H9 (cell line): Measurements from ENCODE around the gene FAM200C. TPM values are rescaled to one million over a fixed set of nuclear protein-coding genes. Genes with fewer than 3 reads are reported as not detected.

Experiments used
- DNase-seq: peaks from one replicate; pipeline ENCODE4 v3.0.0-alpha.2; 2017
- H2AFZ ChIP-seq: one replicate; pipeline ENCODE4 v1.6.1; 2013; ENCODE audit warnings: mild to moderate bottlenecking, low read length, control low read depth, moderate library complexity
- H2AK5ac ChIP-seq: 2 replicates; pipeline ENCODE4 v1.6.1; 2013; ENCODE audit warnings: low read length, control low read depth, mixed read lengths; ENCODE audit not compliant: insufficient read length
- H2BK120ac ChIP-seq: one replicate; pipeline ENCODE4 v1.6.1; 2013; ENCODE audit warnings: low read depth, mild to moderate bottlenecking, low read length, control low read depth, inconsistent platforms; ENCODE audit not compliant: poor library complexity, severe bottlenecking
- H2BK12ac ChIP-seq: 2 replicates; pipeline ENCODE4 v1.6.1; 2013; ENCODE audit warnings: low read length, control low read depth, mixed read lengths, low read depth; ENCODE audit not compliant: insufficient read length
- H2BK15ac ChIP-seq: 2 replicates; pipeline ENCODE4 v1.6.1; 2013; ENCODE audit warnings: low read depth, low read length, control low read depth
- H2BK20ac ChIP-seq: one replicate; pipeline ENCODE4 v1.6.1; 2013; ENCODE audit warnings: low read depth, mild to moderate bottlenecking, low read length, control low read depth, inconsistent platforms; ENCODE audit not compliant: poor library complexity, severe bottlenecking
- H2BK5ac ChIP-seq: 2 replicates; pipeline ENCODE4 v1.6.1; 2013; ENCODE audit warnings: low read length, control low read depth, mixed read lengths; ENCODE audit not compliant: insufficient read length
- H3K14ac ChIP-seq: 2 replicates; pipeline ENCODE4 v1.6.1; 2013; ENCODE audit warnings: low read length, control low read depth; ENCODE audit not compliant: insufficient read depth
- H3K18ac ChIP-seq: 2 replicates; pipeline ENCODE4 v1.6.1; 2013; ENCODE audit warnings: low read depth, mild to moderate bottlenecking, mixed read lengths, low read length, control low read depth; ENCODE audit not compliant: insufficient read length
- H3K23ac ChIP-seq: 2 replicates; pipeline ENCODE4 v1.6.1; 2013; ENCODE audit warnings: low read length, control low read depth, mixed read lengths, low read depth; ENCODE audit not compliant: insufficient read length
- H3K23me2 ChIP-seq: 2 replicates; pipeline ENCODE4 v1.6.1; 2013; ENCODE audit warnings: low read depth, mild to moderate bottlenecking, mixed read lengths, low read length, control low read depth; ENCODE audit not compliant: insufficient read length, poor library complexity, severe bottlenecking
- H3K27ac ChIP-seq: 2 replicates; pipeline ENCODE4 v1.5.1; 2013; ENCODE audit warnings: low read length, control low read depth, mixed read lengths, low read depth; ENCODE audit not compliant: insufficient read length
- H3K27me3 ChIP-seq: 2 replicates; pipeline ENCODE4 v1.6.1; 2013; ENCODE audit warnings: low read length, control low read depth, inconsistent platforms; ENCODE audit not compliant: insufficient read depth
- H3K4ac ChIP-seq: 2 replicates; pipeline ENCODE4 v1.6.1; 2013; ENCODE audit warnings: low read depth, mild to moderate bottlenecking, control low read depth, inconsistent platforms, low read length, moderate library complexity
- H3K4me1 ChIP-seq: 2 replicates; pipeline ENCODE4 v1.6.1; 2013; ENCODE audit warnings: low read length, control low read depth, inconsistent platforms; ENCODE audit not compliant: insufficient read depth
- H3K4me2 ChIP-seq: 2 replicates; pipeline ENCODE4 v1.6.1; 2013; ENCODE audit warnings: low read length, control low read depth, mixed read lengths; ENCODE audit not compliant: insufficient read length, insufficient read depth
- H3K56ac ChIP-seq: 2 replicates; pipeline ENCODE4 v1.6.1; 2013; ENCODE audit warnings: low read depth, mild to moderate bottlenecking, mixed read lengths, low read length, control low read depth; ENCODE audit not compliant: insufficient read length
- H3K79me1 ChIP-seq: 2 replicates; pipeline ENCODE4 v1.6.1; 2013; ENCODE audit warnings: low read depth, mild to moderate bottlenecking, moderate library complexity, low read length, control low read depth, inconsistent platforms; ENCODE audit not compliant: insufficient read depth, poor library complexity, severe bottlenecking
- H3K79me2 ChIP-seq: 2 replicates; pipeline ENCODE4 v1.6.1; 2013; ENCODE audit warnings: low read length, control low read depth, inconsistent platforms; ENCODE audit not compliant: insufficient read depth
- H3K9ac ChIP-seq: 2 replicates; pipeline ENCODE4 v1.6.1; 2013; ENCODE audit warnings: low read length, control low read depth, mixed read lengths; ENCODE audit not compliant: insufficient read length; ENCODE audit errors: extremely low read depth
- H3K9me3 ChIP-seq: one replicate; pipeline ENCODE4 v1.6.1; 2013; ENCODE audit warnings: low read depth, low read length, inconsistent platforms; ENCODE audit not compliant: control insufficient read depth
- H3T11ph ChIP-seq: one replicate; pipeline ENCODE4 v1.6.1; 2013; ENCODE audit warnings: mild to moderate bottlenecking, low read length, control low read depth, inconsistent platforms
- H4K20me1 ChIP-seq: one replicate; pipeline ENCODE4 v1.6.1; 2013; ENCODE audit not compliant: control insufficient read depth, insufficient read length, insufficient read depth
- H4K5ac ChIP-seq: 2 replicates; pipeline ENCODE4 v1.6.1; 2013; ENCODE audit warnings: low read depth, mild to moderate bottlenecking, mixed read lengths, low read length, control low read depth; ENCODE audit not compliant: insufficient read length
- H4K8ac ChIP-seq: replicated peaks from 2 replicates; pipeline ENCODE4 v1.6.1; 2013; ENCODE audit warnings: low read length, control low read depth, mixed read lengths, low read depth; ENCODE audit not compliant: insufficient read length
- H4K91ac ChIP-seq: 2 replicates; pipeline ENCODE4 v1.6.1; 2013; ENCODE audit warnings: low read depth, mild to moderate bottlenecking, moderate library complexity, mixed read lengths, low read length, control low read depth; ENCODE audit not compliant: insufficient read length
- H3K27ac Mint-ChIP-seq, 3 experiments: 2 replicates in 2 of 3; 3 replicates in 1 of 3; pipeline ENCODE4 v1.8.0; 2020 to 2021; ENCODE audit warnings: mixed read lengths in 3 of 3, mild to moderate bottlenecking in 1 of 3, moderate library complexity in 1 of 3
- H3K27me3 Mint-ChIP-seq: 2 replicates; pipeline ENCODE4 v1.8.0; 2021; ENCODE audit warnings: low read depth, mild to moderate bottlenecking, moderate library complexity, mixed read lengths
- H3K36me3 Mint-ChIP-seq, 3 experiments: 2 replicates in 2 of 3; 3 replicates in 1 of 3; pipeline ENCODE4 v1.8.0; 2020 to 2021; ENCODE audit warnings: low read depth in 3 of 3, mixed read lengths in 3 of 3; ENCODE audit not compliant: insufficient read depth in 1 of 3
- H3K4me1 Mint-ChIP-seq, 2 experiments: 2 replicates each; pipeline ENCODE4 v1.8.0; 2020; ENCODE audit warnings: mixed read lengths in 2 of 2
- H3K4me3 Mint-ChIP-seq, 2 experiments: 2 replicates in 1 of 2; 3 replicates in 1 of 2; pipeline ENCODE4 v1.8.0; 2020 to 2021; ENCODE audit warnings: mild to moderate bottlenecking in 2 of 2, mixed read lengths in 2 of 2, moderate library complexity in 1 of 2
- H3K9me3 Mint-ChIP-seq, 2 experiments: 2 replicates in 1 of 2; 3 replicates in 1 of 2; pipeline ENCODE4 v1.8.0; 2020; ENCODE audit warnings: mild to moderate bottlenecking in 2 of 2, mixed read lengths in 2 of 2, moderate library complexity in 1 of 2
- WGBS: extraction: QIAGEN DNeasy Blood & Tissue Kit; methylation state at CpG from one replicate; pipeline ENCODE4 v1.1.7; 2013; ENCODE audit warnings: missing lambda C conversion rate, low lambda C conversion rate, mixed read lengths; ENCODE audit not compliant: insufficient read length; ENCODE audit errors: extremely low coverage; 5-methylcytosine and 5-hydroxymethylcytosine counted together
- total RNA-seq: library from RNA; stranded (reverse); gene quantifications from 2 replicates; pipeline ENCODE4 v1.2.1, GENCODE V29; 2021
- TF ChIP-seq, protein P1 (sequence below): fragments of 200-600 bp; sonication (generic); conservative IDR thresholded peaks from 3 replicates; pipeline ENCODE4 v1.8.0; 2021; ENCODE audit warnings: antibody characterized with exemption, mild to moderate bottlenecking

The FAM200C gene
- total RNA-seq, 1 experiment from 2014 or later: 4.3 TPM

DNA sequence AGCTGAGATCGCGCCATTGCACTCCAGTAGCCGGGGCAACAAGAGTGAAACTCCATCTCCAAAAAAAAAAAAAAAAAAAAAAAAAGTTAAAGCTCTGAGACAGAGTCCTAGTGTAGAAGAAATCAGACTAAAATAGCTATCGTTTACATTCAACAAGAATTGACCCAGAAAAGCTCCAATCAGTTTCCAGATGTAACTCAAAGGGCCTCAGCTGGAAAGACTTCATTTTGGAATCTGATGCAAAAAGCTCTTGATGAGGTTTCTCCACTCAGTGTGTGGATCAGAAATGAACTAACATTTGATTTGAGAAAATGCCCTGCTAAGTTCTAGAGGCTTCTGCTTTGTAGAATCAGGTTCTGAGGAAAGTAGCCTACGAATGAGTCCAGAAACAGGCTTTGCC lies 22.2 kb downstream of the FAM200C start:
- H2BK5ac ChIP-seq: no peak overlapping the region
- H3K9me3 ChIP-seq: no peaks in the 10 kb centered on the region
- no peak overlapping the region for H3K23ac ChIP-seq
- no peak overlapping the region for H2BK20ac ChIP-seq
- no peaks in the 10 kb centered on the region for H3K27me3 ChIP-seq
- no peak overlapping the region for H2BK120ac ChIP-seq
- Mint-ChIP-seq H3K27me3 (peaks cover 18% of the 10 kb centered on the region), H3K27ac (no peak overlapping the region), H3K9me3 (no peaks in the 10 kb centered on the region), H3K4me3 (no peak overlapping the region), H3K36me3 (no peaks in the 10 kb centered on the region), H3K4me1 (peaks cover 11% of the 10 kb centered on the region in 2 experiments)
- no peak overlapping the region for H4K91ac ChIP-seq
- H3K9ac ChIP-seq: no peak overlapping the region
- H4K5ac ChIP-seq: no peak overlapping the region
- H3T11ph ChIP-seq: no peak overlapping the region
- H3K18ac ChIP-seq: no peak overlapping the region
- H3K14ac ChIP-seq: no peak overlapping the region
- no peak overlapping the region for H3K4me2 ChIP-seq
- H3K23me2 ChIP-seq: no peaks in the 10 kb centered on the region
- no peak overlapping the region for H4K8ac ChIP-seq
- DNase-seq: no peak
- H2BK12ac ChIP-seq: no peak overlapping the region
- TF ChIP-seq, protein P1, sequence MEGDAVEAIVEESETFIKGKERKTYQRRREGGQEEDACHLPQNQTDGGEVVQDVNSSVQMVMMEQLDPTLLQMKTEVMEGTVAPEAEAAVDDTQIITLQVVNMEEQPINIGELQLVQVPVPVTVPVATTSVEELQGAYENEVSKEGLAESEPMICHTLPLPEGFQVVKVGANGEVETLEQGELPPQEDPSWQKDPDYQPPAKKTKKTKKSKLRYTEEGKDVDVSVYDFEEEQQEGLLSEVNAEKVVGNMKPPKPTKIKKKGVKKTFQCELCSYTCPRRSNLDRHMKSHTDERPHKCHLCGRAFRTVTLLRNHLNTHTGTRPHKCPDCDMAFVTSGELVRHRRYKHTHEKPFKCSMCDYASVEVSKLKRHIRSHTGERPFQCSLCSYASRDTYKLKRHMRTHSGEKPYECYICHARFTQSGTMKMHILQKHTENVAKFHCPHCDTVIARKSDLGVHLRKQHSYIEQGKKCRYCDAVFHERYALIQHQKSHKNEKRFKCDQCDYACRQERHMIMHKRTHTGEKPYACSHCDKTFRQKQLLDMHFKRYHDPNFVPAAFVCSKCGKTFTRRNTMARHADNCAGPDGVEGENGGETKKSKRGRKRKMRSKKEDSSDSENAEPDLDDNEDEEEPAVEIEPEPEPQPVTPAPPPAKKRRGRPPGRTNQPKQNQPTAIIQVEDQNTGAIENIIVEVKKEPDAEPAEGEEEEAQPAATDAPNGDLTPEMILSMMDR: no peak
- H3K56ac ChIP-seq: no peak overlapping the region
- no peaks in the 10 kb centered on the region for H3K79me2 ChIP-seq
- no peak overlapping the region for H3K27ac ChIP-seq
- no peaks in the 10 kb centered on the region for H4K20me1 ChIP-seq
- H2BK15ac ChIP-seq: no peak overlapping the region
- no peaks in the 10 kb centered on the region for H3K4me1 ChIP-seq
- H3K4ac ChIP-seq: no peak overlapping the region
- no peak overlapping the region for H2AFZ ChIP-seq
- H2AK5ac ChIP-seq: no peak overlapping the region
- no peaks in the 10 kb centered on the region for H3K79me1 ChIP-seq
- no CpG with 5 or more reads among the region's 5 CpGs for WGBS
